GM21390 (cell line): ENCODE data around the gene IL17RE.
"Not testable (repeated sequence)": the region's sequence is repeated elsewhere in the genome, so short reads cannot be mapped to it uniquely, and the experiment has no call there.

ENCODE experiments used
- ATAC-seq: cut with Tn5 transposase; IDR thresholded peaks from one replicate; pipeline ENCODE4 v1.9.1; 2021; ENCODE audit not compliant: unreplicated experiment

Gene IL17RE

GRCh38 chr3:9879830-9880549 lies 22.7 kb upstream of the IL17RE start, which contains the start of gene CIDEC:
TSS of gene CIDEC (minus strand) at chr3:9880253. CDS start at chr3:9878486, 1,767 bp downstream.
- ATAC-seq = no peak

- ATAC-seq = no peak
These were observed 21.2 kb upstream of the IL17RE start for GRCh38 chr3:9881441-9881840.

- no peak for ATAC-seq
These were observed 18.7 kb upstream of the IL17RE start for GRCh38 chr3:9883706-9884554.

DNA sequence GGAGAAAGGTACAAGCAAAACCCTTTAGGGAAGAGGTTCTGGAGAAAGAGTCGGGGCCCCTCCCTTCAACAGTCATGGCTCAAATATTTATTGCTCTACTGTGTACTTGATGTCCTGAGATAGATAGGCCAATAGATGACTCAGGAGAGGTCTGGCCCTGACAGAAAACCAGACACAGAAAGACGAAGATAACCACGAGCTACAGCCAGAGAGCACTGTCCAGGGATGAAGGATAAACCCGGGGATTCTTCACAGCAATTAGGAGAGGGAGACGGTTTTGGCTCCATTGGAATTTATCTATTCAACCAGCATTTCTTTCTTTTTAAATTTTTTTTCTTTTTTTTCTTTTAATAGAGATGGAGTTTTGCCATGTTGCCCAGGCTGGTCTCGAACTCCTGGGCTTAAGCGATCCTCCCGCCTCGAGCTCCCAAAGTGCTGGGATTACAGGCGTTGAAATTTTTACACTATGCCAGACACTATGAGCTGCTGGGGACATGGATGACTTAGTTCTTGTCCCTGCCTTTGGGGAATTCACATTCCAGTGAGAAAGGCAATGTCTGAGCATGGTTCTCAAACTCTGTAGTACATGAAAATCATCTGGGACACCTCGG lies 18.0 kb upstream of the IL17RE start:
- no peak for ATAC-seq

DNA sequence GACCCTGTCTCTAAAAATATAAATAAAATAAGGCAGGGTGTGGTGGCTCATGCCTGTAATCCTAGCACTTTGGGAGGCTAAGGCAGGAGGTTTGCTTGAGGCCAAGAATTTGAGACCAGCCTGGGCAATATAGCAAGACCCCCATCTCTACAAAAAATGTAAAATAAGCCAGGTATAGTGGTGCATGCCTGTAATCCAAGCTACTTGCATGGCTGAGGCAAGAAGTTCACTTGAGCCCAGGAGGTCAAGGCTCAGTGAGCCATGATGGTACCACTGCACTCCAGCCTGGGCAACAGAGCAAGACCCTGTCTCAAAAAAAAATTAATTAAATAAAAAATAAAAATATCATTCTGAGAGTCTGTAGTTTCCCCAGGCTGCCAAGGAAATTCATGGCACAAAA lies 16.3 kb upstream of the IL17RE start:
- no peak for ATAC-seq

GRCh38 chr3:9887480-9887879 lies 15.2 kb upstream of the IL17RE start:
- no peak for ATAC-seq

DNA sequence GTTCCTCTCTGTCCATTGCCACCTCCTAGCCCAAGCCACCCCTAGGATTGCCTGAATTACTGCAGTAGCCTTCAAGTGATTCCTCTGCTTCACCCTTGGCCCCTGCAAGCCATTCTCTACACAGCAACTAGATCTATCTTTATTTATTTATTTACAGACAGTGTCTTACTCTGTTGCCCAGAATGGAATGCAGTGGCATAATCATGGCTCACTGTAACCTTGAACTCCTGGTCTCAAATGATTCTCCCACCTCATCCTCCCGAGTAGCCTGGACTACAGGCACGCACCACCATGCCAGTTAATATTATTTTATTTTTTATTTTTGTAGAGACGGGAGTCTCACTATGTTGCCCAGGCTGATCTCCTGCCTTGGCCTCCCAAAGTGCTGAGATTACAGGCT lies 14.1 kb upstream of the IL17RE start:
- no peak for ATAC-seq

DNA sequence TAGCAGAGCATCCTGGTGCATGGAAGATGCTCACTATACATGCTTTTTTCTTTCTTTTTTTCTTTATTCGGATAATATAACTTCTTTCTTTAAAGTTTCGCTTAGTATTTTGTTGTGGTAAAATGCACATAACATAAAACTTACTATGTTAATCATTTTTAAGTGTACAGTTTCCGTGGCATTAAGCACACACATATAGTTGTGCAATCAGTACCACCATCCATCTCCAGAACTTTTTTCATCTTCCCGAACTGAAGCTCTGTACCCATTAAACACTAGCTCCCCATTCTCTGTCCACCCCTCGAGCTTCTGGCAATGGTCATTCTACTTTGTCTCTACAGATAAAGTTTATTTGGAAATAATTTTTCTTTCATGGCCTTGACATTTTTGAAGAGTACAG lies 13.2 kb upstream of the IL17RE start:
- no peak for ATAC-seq

GRCh38 chr3:9890249-9891071 lies 12.2 kb upstream of the IL17RE start, which contains the start of gene JAGN1:
TSS of gene JAGN1 (plus strand) at chr3:9890610. CDS start at chr3:9890723, 113 bp downstream.
- ATAC-seq = peak; percentile 83

GRCh38 chr3:9891072-9891622 lies 11.5 kb upstream of the IL17RE start:
- no peak for ATAC-seq

DNA sequence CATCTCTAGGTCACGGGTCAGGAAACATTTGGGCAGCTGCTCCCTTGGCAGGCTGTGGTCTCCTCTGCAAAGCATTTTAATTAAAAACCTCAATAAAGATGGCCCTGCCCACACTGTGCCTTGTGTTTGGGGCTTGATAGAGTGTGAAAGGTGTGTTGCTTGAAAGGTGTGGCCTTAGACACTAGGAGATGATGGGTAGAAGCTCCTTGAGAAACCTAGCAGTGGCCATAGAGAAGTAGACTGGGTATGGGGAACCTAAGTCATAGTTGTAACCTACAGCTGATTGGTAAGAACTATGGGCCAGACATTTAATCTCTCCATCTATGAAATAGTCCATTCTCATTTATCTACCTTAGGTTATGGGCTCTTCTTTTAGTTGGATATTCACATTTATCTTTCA lies 8.9 kb upstream of the IL17RE start:
- no peak for ATAC-seq

GRCh38 chr3:9895715-9896114 lies 6.9 kb upstream of the IL17RE start:
- ATAC-seq = not testable (repeated sequence)

GRCh38 chr3:9896755-9897407 lies 5.8 kb upstream of the IL17RE start:
- ATAC-seq = not testable (repeated sequence)

- no peak for ATAC-seq
These were observed 5.0 kb upstream of the IL17RE start for GRCh38 chr3:9897408-9898372.

GRCh38 chr3:9898467-9899241 lies 4.0 kb upstream of the IL17RE start:
- ATAC-seq = no peak

DNA sequence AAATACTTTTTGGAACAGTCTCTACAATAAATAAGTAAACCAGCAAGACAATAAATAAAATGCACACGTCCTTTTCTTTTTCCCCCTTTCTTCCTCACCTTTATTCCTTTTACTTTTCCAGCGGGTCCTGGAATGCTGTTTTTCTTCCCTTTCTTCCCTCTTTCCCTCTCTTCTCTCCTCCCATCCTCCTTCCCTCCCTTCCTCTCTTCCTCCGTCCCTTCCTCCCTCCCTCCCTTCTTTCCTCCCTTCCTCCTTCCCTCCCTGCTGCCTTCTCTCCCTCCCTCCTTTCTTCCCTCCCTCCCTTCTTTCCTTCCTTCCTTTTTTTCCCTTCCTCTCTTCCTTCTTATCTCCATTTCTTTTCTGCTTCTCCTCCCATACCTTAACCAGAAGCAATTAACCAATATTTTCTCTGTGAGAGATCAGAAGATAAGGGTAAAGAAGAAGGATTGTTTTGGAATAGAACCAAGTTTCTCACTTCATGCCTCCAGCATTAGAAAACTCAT lies 3.3 kb upstream of the IL17RE start:
- no peak for ATAC-seq

DNA sequence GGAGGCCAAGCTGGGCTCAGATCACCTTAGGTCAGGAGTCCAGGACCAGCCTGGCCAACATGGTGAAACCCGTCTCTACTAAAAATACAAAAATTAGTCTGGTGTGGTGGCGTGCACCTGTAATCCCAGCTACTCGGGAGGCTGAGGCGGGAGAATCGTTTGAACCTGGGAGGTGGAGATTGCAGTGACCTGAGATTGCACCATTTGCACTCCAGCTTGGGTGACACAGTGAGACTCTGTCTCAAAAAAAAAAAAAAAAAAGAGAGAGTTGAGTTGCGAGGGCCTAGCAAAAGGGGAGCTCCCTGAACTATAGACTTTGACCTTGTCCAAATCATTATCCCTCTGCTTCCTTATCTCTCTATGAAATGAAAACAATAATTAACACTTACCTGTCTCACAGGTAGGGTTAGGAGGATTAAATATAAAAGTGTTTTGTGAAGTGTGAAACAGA lies 1.7 kb upstream of the IL17RE start:
- ATAC-seq = not testable (repeated sequence)

- no peak for ATAC-seq
These were observed 681 bp upstream of the IL17RE start for GRCh38 chr3:9901967-9902366.
